Motor neuron (in vitro differentiated cells): ENCODE measurements around the gene SDC4. TPM values are rescaled to one million over a fixed set of nuclear protein-coding genes. Genes with fewer than 3 reads are reported as not detected.

Experiments
- ATAC-seq, 8 experiments: fragments of 200-7000 bp; cut with Tn5 transposase; replicated peaks in 6 of 8; 2 replicates each; pipeline ENCODE4 v1.8.0; 2021; ENCODE audit warnings: mild to moderate bottlenecking in 8 of 8, moderate library complexity in 8 of 8
- H3K27ac ChIP-seq, 2 donors: fragments of 250-450 bp; sonication (Bioruptor Pico); 2 replicates each; pipeline ENCODE4 v1.9.0; 2021; ENCODE audit warnings: antibody characterized with exemption in 2 of 2, mild to moderate bottlenecking in 2 of 2, moderate library complexity in 1 of 2
- H3K4me1 ChIP-seq, 2 donors: fragments of 250-450 bp; sonication (Bioruptor Pico); replicated peaks in 1 of 2; 2 replicates each; pipeline ENCODE4 v1.6.1; 2021; ENCODE audit warnings: antibody characterized with exemption in 2 of 2, mild to moderate bottlenecking in 2 of 2, moderate library complexity in 1 of 2
- H3K4me3 ChIP-seq, 5 donors: fragments of 250-450 bp; sonication (Bioruptor Pico); 2 replicates each; pipeline ENCODE4 v1.9.0; 2021; ENCODE audit warnings: antibody characterized with exemption in 5 of 5, mild to moderate bottlenecking in 5 of 5, moderate library complexity in 4 of 5
- WGBS, 10 experiments: fragments of 450-650 bp; shearing (Covaris generic); methylation state at CpG; one replicate each; pipeline ENCODE4 v1.0.0; 2022; 5-methylcytosine and 5-hydroxymethylcytosine counted together
- in situ Hi-C, 9 experiments: fragments of 400-800 bp; cut with MboI; loops; one replicate each; pipeline ENCODE4 v1.15.0; 2021; ENCODE audit warnings: low sequenced_read_pairs in 9 of 9, low pct_unique_long_range_greater_than_20kb in 2 of 9; ENCODE audit not compliant: unreplicated experiment in 9 of 9
- total RNA-seq, 8 experiments: library from RNA; unstranded; fragments of 300-600 nt; gene quantifications; 2 replicates each; pipeline versions ENCODE4 v1.2.3 to v1.2.4, GENCODE V29; 2022

Gene SDC4, protein sequence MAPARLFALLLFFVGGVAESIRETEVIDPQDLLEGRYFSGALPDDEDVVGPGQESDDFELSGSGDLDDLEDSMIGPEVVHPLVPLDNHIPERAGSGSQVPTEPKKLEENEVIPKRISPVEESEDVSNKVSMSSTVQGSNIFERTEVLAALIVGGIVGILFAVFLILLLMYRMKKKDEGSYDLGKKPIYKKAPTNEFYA
- total RNA-seq, result 10 to 100 TPM in 4 of 8 experiments, 1 to 10 TPM in 4; 1.6 to 94.9 (median 13.3) TPM

DNA sequence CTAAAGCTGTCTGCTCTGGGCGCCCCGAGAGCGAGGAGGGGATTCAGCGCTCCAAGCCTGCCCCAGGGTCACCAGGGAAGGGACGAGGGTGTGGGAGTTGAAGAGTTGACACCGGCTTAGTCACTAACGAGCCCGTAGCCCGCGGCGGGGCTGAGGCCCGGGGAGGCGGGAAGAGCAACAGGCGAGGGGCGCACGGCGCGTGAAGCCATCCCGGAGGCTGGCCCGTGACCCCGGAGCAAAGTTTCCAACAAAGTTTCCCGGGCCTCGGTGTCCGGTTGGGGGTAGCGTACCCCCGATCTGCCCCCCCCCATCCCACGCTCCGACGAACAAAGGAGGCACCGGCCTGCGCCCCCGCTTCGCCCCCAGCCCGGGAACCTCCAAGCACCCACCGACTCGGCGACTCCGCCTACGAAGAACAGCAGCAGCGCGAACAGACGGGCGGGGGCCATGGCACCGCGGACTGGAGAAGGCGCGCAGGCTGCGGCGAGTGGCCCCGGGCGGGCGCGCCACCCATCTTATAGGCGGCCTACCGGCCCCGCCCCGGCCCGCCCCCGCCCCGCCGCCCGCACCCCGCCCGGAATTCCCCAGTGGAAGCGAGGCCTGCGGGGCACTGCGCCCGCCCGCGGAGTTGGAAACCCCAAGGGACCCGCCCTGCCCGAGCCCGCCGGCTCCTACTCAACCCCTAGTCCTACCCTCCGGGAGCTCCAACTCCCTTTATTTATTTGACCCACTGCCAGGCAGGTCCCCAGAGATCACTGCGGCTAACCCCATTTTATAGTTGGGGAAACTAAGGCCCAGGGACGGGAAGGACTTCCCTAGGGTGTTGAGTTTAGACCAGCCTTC, at the start of gene SDC4:
SDC4 (minus strand) TSS at position 489 of the 843 bp plus-strand sequence; CDS start at position 449, 40 bp downstream.
- peak; percentile 51 to 79 (median 74) for ATAC-seq
- Histone ChIP-seq H3K4me3 (peak within 1 kb of the TSS; percentile 18 to 42 (median 35)), H3K4me1 (peaks cover 0 to 16% of the 10 kb centered on the region in 2 donors), H3K27ac (no peak within 1 kb of the TSS)
- in situ Hi-C loops, result no loop called here
- WGBS, 10 experiments, result 0% methylated on average over 2 of the region's 77 CpGs; no CpG with 5 or more reads in 9 of the 10 experiments

- Histone ChIP-seq H3K4me1 (no peaks in the 10 kb centered on the region), H3K27ac (no peak overlapping the region), H3K4me3 (no peak overlapping the region)
- ATAC-seq, result no peak
- WGBS, 10 experiments, result 78 to 83% (median 80%) methylated on average over 1 to 3 of the region's 7 CpGs; no CpG with 5 or more reads in 5 of the 10 experiments
- in situ Hi-C loops, result no loop called here
Measured at GRCh38 chr20:45395114-45395415, 46.8 kb upstream of the SDC4 start.

- in situ Hi-C loops, result no loop called here
- Histone ChIP-seq H3K27ac (no peak overlapping the region), H3K4me1 (no peaks in the 10 kb centered on the region), H3K4me3 (no peak overlapping the region)
- ATAC-seq, result no peak
- WGBS, 10 experiments, result 40 to 100% (median 75%) methylated on average over 1 to 8 of the region's 21 CpGs
Measured at GRCh38 chr20:45394221-45395113, 46.2 kb upstream of the SDC4 start.

DNA sequence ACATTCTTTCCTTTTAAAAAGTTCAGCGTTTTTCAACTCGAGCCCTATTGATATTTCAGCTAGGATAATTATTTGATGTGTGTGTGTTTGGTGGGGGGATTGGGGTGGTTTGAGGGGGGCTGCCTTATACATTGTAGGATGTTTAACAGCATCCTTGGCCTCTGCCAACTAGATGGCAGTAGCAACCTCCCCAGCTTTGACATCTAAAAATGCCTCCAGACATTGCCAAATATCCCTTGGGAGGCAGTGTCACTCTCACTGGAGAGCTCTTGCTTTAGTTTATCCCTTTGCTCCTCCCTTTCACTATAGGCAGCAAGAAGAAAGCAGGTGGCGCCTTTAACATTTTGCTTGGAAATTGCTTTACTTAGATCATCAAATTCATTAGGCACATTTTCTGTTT, 44.5 kb upstream of the SDC4 start:
- 50 to 100% (median 100%) methylated on average over 1 to 3 of the region's 3 CpGs; no CpG with 5 or more reads in 1 of the 10 experiments for WGBS, 10 experiments
- Histone ChIP-seq H3K27ac (no peak overlapping the region), H3K4me3 (no peak overlapping the region), H3K4me1 (no peaks in the 10 kb centered on the region)
- in situ Hi-C loops, result no loop called here
- no peak for ATAC-seq

DNA sequence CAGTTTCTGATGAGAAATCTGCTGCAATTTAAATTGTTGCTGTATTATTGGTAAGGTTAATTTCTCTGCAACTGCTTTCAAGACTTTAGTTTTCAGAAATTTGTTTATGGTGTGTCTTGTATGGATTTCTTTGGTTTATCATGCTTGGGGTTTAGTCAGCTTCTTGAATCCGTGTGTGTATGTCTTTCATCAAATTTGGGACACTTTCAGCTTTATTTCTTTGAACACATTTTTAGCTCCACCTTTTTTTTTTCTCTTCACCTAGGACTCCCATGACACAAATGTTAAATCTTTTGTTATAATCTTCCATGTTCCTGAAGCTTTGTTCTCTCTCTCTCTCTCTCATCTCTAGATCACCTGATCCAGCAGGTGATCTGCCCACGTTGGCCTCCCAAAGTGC, 43.3 kb upstream of the SDC4 start:
- Histone ChIP-seq H3K27ac (no peak overlapping the region), H3K4me1 (no peaks in the 10 kb centered on the region), H3K4me3 (no peak overlapping the region)
- ATAC-seq, result no peak
- WGBS, 10 experiments, result 0 to 70% (median 46%) methylated on average over 1 to 2 of the region's 2 CpGs; no CpG with 5 or more reads in 2 of the 10 experiments
- in situ Hi-C loops, result no loop called here

DNA sequence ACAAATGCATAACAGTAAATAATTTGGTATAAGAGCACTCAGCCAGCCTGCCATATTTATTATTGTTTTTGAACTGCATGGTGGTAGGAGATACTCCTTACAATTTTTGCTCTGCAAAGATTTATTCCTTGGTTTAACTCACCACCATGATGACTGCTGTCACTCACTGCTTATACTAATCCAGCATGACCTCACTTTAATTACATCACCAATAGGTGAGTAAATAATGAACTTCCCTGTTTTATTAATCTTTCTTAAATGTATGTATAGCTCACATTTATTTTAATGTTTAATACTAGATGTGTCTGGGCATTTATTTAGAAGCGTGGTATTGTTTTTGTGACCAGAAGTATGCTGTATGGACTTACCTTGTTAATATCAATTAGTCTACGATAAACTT, 42.7 kb upstream of the SDC4 start:
- no peaks in the 10 kb centered on the region for H3K4me1 ChIP-seq
- in situ Hi-C loops, result no loop called here
- no peak for ATAC-seq
- no peak overlapping the region for H3K4me3 ChIP-seq
- WGBS, 10 experiments, result 83 to 100% (median 100%) methylated on average over 1 to 2 of the region's 2 CpGs; no CpG with 5 or more reads in 1 of the 10 experiments
- H3K27ac ChIP-seq, result no peak overlapping the region

GRCh38 chr20:45387274-45387673, 39.0 kb upstream of the SDC4 start:
- in situ Hi-C loops, result no loop called here
- H3K27ac ChIP-seq, result no peak overlapping the region
- H3K4me3 ChIP-seq, result no peak overlapping the region
- no peaks in the 10 kb centered on the region for H3K4me1 ChIP-seq
- ATAC-seq, result no peak
- WGBS, 10 experiments, result 50 to 100% (median 80%) methylated on average over 1 of the region's 1 CpG; no CpG with 5 or more reads in 2 of the 10 experiments

DNA sequence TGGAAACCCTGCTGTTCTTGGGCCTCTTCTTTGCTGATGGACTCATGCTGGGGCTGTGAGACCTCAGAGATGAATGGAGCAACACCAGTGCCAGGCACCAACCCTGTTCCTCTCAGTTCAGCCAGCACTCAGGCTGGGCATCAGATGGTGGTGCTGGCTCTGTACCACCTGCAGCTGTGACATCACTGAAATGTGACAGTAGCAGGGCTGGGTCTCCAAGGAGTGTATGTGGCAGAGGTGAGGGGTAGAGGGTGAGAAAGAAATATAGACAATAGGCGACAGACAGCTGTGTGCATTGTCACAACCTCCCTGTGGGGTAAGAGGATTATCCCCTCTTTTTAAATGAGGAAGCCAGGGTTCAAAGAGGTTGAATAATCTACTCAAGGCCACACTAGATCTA, 30.0 kb upstream of the SDC4 start, which contains the start of gene TP53TG5:
TP53TG5 (minus strand) TSS at position 135 of the 400 bp plus-strand sequence; CDS start at position 46, 89 bp downstream.
- 80 to 100% methylated on average over 1 of the region's 1 CpG; no CpG with 5 or more reads in 8 of the 10 experiments for WGBS, 10 experiments
- no peaks in the 10 kb centered on the region for H3K4me1 ChIP-seq
- ATAC-seq, result no peak
- in situ Hi-C loops, result loop anchor here in 1 of 9 experiments (10.0 kb wide), 1 partner anchor 57 kb away; no protein-coding TSS in a partner anchor
- no peak within 1 kb of the TSS for H3K27ac ChIP-seq
- H3K4me3 ChIP-seq, result no peak within 1 kb of the TSS

DNA sequence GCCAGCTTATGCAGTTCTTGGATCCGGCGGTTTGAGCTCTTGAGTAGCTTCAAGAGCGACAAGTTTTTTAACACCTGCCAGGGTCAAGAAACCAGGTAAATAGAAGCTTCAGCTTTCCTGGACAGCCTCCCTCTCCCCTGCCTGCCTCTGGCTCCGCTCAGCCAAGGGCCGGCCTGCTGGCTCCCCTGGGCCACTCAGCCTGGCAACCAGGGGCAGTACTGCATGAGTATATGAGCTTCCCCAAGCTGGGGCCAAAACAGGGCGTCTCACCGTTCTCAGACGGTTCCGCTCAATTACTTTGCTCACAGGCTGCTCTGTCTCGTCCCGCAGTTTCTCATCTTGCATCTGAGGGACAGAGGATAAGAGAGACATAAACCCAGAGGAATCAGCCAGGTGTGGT, 29.0 kb upstream of the SDC4 start:
- no peaks in the 10 kb centered on the region for H3K4me1 ChIP-seq
- WGBS, 10 experiments, result 85 to 100% (median 88%) methylated on average over 1 to 9 of the region's 11 CpGs; no CpG with 5 or more reads in 5 of the 10 experiments
- no peak overlapping the region for H3K4me3 ChIP-seq
- ATAC-seq, result no peak
- H3K27ac ChIP-seq, result no peak overlapping the region
- in situ Hi-C loops, result loop anchor here in 1 of 9 experiments (10.0 kb wide), 1 partner anchor 58 kb away; no protein-coding TSS in a partner anchor

DNA sequence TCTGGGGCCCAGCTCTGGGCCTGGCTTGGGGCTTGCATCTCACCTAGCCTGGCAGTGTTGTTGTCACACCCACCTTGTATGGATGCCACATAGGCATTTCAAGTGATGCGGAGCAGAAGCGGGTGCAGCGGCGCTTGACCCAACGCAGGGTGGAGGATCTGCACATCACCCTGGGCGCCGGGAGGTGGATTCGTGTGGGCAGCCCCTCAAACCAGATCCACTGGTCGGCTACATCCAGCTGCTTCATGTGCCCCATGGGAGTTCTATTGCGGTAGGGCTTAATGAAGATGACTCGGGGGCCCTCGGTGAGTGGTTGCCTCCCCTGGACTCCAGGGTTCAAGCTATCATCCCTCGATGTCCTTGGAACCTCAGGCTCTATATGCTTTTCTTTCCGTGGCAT, 26.7 kb upstream of the SDC4 start:
- 81 to 100% (median 100%) methylated on average over 1 to 4 of the region's 14 CpGs; no CpG with 5 or more reads in 7 of the 10 experiments for WGBS, 10 experiments
- no peak for ATAC-seq
- in situ Hi-C loops, result loop anchor here in 1 of 9 experiments (10.0 to 25.0 kb wide), 2 partner anchors 60 to 387 kb away; no protein-coding TSS in a partner anchor
- H3K4me1 ChIP-seq, result no peaks in the 10 kb centered on the region
- H3K4me3 ChIP-seq, result no peak overlapping the region
- H3K27ac ChIP-seq, result no peak overlapping the region

DNA sequence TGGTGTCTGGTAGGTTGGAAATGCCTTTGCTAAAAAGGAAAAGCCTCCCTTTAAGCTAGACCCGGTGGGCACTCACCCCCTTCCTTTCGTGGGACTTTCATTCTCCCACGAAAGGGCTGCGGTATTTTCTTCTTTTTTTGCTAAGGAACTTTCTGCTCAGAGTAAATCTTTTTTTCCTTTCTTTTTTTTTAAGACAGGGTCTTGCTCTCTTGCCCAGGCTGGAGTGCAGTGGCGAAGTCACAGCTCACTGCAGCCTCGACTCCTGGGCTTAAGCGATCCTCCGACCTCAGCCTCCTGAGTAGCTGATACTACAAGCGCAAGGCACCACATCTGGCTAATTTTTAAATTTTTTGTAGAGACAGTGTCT, 25.9 kb upstream of the SDC4 start:
- Histone ChIP-seq H3K4me1 (no peaks in the 10 kb centered on the region), H3K27ac (no peak overlapping the region), H3K4me3 (no peak overlapping the region)
- 45 to 87% (median 70%) methylated on average over 2 to 9 of the region's 9 CpGs; no CpG with 5 or more reads in 4 of the 10 experiments for WGBS, 10 experiments
- in situ Hi-C loops, result loop anchor here in 1 of 9 experiments (10.0 to 25.0 kb wide), 2 partner anchors 61 to 388 kb away; no protein-coding TSS in a partner anchor
- ATAC-seq, result no peak

- H3K4me3 ChIP-seq, result no peak overlapping the region
- peak; percentile 36 to 96 (median 64) for ATAC-seq
- no peak overlapping the region for H3K27ac ChIP-seq
- no peaks in the 10 kb centered on the region for H3K4me1 ChIP-seq
- 2 to 100% (median 47%) methylated on average over 2 to 15 of the region's 38 CpGs; no CpG with 5 or more reads in 2 of the 10 experiments for WGBS, 10 experiments
- in situ Hi-C loops, result loop anchor here in 1 of 9 experiments (10.0 to 25.0 kb wide), 2 partner anchors 61 to 389 kb away; no protein-coding TSS in a partner anchor
Measured at GRCh38 chr20:45373353-45374100, 25.3 kb upstream of the SDC4 start.
